GM23338 (cell line): ENCODE data around the gene CNBD2. TPM values are rescaled to one million over a fixed set of nuclear protein-coding genes. Genes with fewer than 3 reads are reported as not detected.

ENCODE experiments used
- ATAC-seq: fragments of 200-7000 bp; cut with Tn5 transposase; 3 replicates; pipeline ENCODE4 v1.9.1; 2020
- DNase-seq: peaks from one replicate; pipeline ENCODE4 v3.0.0-alpha.2; 2015; ENCODE audit warnings: low spot score
- H2AFZ ChIP-seq: fragments of 200-600 bp; sonication (generic); 2 replicates; pipeline ENCODE4 v1.8.0; 2016; ENCODE audit warnings: antibody characterized with exemption, mild to moderate bottlenecking, moderate library complexity
- H3F3A ChIP-seq: fragments of 200-600 bp; sonication (generic); replicated peaks from 2 replicates; pipeline ENCODE4 v1.8.0; 2017; ENCODE audit warnings: antibody characterized with exemption, mixed run types, low read depth
- H3K27ac ChIP-seq: fragments of 200-600 bp; sonication (generic); 2 replicates; pipeline ENCODE4 v1.6.1; 2016; ENCODE audit warnings: low read depth
- H3K27me3 ChIP-seq: fragments of 200-600 bp; sonication (generic); 2 replicates; pipeline ENCODE4 v1.8.0; 2016; ENCODE audit warnings: mild to moderate bottlenecking, mixed run types, moderate library complexity; ENCODE audit not compliant: insufficient read depth
- H3K36me3 ChIP-seq: fragments of 200-600 bp; sonication (generic); 2 replicates; pipeline ENCODE4 v1.8.0; 2016; ENCODE audit warnings: mild to moderate bottlenecking; ENCODE audit not compliant: insufficient read depth
- H3K4me1 ChIP-seq: fragments of 200-600 bp; sonication (generic); 2 replicates; pipeline ENCODE4 v1.8.0; 2016; ENCODE audit warnings: mild to moderate bottlenecking, moderate library complexity; ENCODE audit not compliant: insufficient read depth
- H3K4me2 ChIP-seq: fragments of 200-600 bp; sonication (generic); 2 replicates; pipeline ENCODE4 v1.7.1; 2017; ENCODE audit warnings: mixed run types
- H3K4me3 ChIP-seq: fragments of 200-600 bp; sonication (generic); 2 replicates; pipeline ENCODE4 v1.6.1; 2016; ENCODE audit warnings: mixed run types
- H3K79me2 ChIP-seq: fragments of 200-600 bp; sonication (generic); replicated peaks from 2 replicates; pipeline ENCODE4 v1.8.0; 2017; ENCODE audit warnings: mild to moderate bottlenecking; ENCODE audit not compliant: insufficient read depth
- H3K9me2 ChIP-seq: fragments of 200-600 bp; sonication (generic); 2 replicates; pipeline ENCODE4 v1.8.0; 2017; ENCODE audit not compliant: insufficient read depth
- H4K20me1 ChIP-seq: fragments of 200-600 bp; sonication (generic); replicated peaks from 2 replicates; pipeline ENCODE4 v1.8.0; 2017; ENCODE audit warnings: mild to moderate bottlenecking; ENCODE audit not compliant: insufficient read depth
- H3K27ac Mint-ChIP-seq: 2 replicates; pipeline ENCODE4 v1.8.0; 2020; ENCODE audit warnings: inconsistent platforms, mild to moderate bottlenecking, moderate library complexity, mixed read lengths
- H3K27me3 Mint-ChIP-seq: 3 replicates; pipeline ENCODE4 v1.8.0; 2022; ENCODE audit warnings: low read depth, mild to moderate bottlenecking, moderate library complexity, mixed read lengths, inconsistent platforms; ENCODE audit not compliant: insufficient read depth, poor library complexity
- H3K36me3 Mint-ChIP-seq: 3 replicates; pipeline ENCODE4 v1.8.0; 2021; ENCODE audit warnings: low read depth, mild to moderate bottlenecking, inconsistent platforms, moderate library complexity, mixed read lengths
- H3K4me1 Mint-ChIP-seq: 3 replicates; pipeline ENCODE4 v1.8.0; 2020; ENCODE audit warnings: mild to moderate bottlenecking, inconsistent platforms, mixed read lengths
- H3K4me3 Mint-ChIP-seq: 3 replicates; pipeline ENCODE4 v1.8.0; 2021; ENCODE audit warnings: moderate library complexity, mild to moderate bottlenecking, inconsistent platforms, mixed read lengths
- H3K9me3 Mint-ChIP-seq: 3 replicates; pipeline ENCODE4 v1.8.0; 2020; ENCODE audit warnings: moderate library complexity, mild to moderate bottlenecking, inconsistent platforms, mixed read lengths
- CREB1 ChIP-seq: fragments of 250-450 bp; sonication (Bioruptor Pico); IDR thresholded peaks from 2 replicates; pipeline ENCODE4 v1.5.0; 2020; ENCODE audit warnings: low read depth, mild to moderate bottlenecking, moderate library complexity
- EZH2phosphoT487 ChIP-seq: fragments of 200-600 bp; sonication (generic); IDR thresholded peaks from one replicate; pipeline ENCODE4 v1.8.1; 2018; ENCODE audit warnings: antibody characterized with exemption; ENCODE audit not compliant: unreplicated experiment
- NANOG ChIP-seq: IDR thresholded peaks from 2 replicates; pipeline ENCODE4 v1.6.1; 2016; ENCODE audit warnings: antibody characterized with exemption, borderline replicate concordance
- POLR2AphosphoS5 ChIP-seq: IDR thresholded peaks from 2 replicates; pipeline ENCODE4 v1.6.1; 2016; ENCODE audit warnings: antibody characterized with exemption, low read depth
- STAT1 ChIP-seq: IDR thresholded peaks from one replicate; pipeline ENCODE4 v1.6.1; 2016; ENCODE audit warnings: antibody characterized with exemption; ENCODE audit not compliant: unreplicated experiment
- ZNF114 ChIP-seq: fragments of 250-450 bp; sonication (Bioruptor Pico); IDR thresholded peaks from 2 replicates; pipeline ENCODE4 v1.5.0; 2020; ENCODE audit warnings: mild to moderate bottlenecking, moderate library complexity
- ZNF331 ChIP-seq: fragments of 250-450 bp; sonication (Bioruptor Pico); IDR thresholded peaks from 2 replicates; pipeline ENCODE4 v1.5.0; 2020; ENCODE audit warnings: low read depth, mild to moderate bottlenecking, moderate library complexity
- polyA plus RNA-seq: library from polyadenylated mRNA; unstranded; fragments of >200 nt; fragmentation: Nextera tagmentation; extraction: Ambion mirVana; gene quantifications from 2 replicates; pipeline ENCODE4 v1.2.1, GENCODE V29; 2016
- total RNA-seq: library from RNA; depleted of rRNA; stranded (reverse); fragments of >200 nt; shearing (Covaris generic); gene quantifications from 2 replicates; pipeline ENCODE4 v1.2.3, GENCODE V29; 2014
- TF ChIP-seq, protein P1 (sequence below): IDR thresholded peaks from 2 replicates; pipeline ENCODE4 v1.6.1; 2016; ENCODE audit warnings: antibody characterized with exemption
- TF ChIP-seq, protein P2 (sequence below), 2 experiments: fragments of 200-600 bp in 1 of 2; sonication (generic) in 1 of 2; conservative IDR thresholded peaks; 2 replicates each; pipeline versions ENCODE4 v1.5.1 to v1.6.1; 2016 to 2017; ENCODE audit warnings: antibody characterized with exemption in 2 of 2, low read depth in 2 of 2, mild to moderate bottlenecking in 2 of 2, moderate library complexity in 1 of 2
- TF ChIP-seq, protein P3 (sequence below): fragments of 250-450 bp; sonication (Bioruptor Pico); IDR thresholded peaks from 2 replicates; pipeline ENCODE4 v1.5.0; 2020; ENCODE audit warnings: mild to moderate bottlenecking, moderate library complexity

The CNBD2 gene
- total and polyA plus RNA-seq, 2 experiments from 2014 or later = 2.7 TPM; not detected in 1

DNA sequence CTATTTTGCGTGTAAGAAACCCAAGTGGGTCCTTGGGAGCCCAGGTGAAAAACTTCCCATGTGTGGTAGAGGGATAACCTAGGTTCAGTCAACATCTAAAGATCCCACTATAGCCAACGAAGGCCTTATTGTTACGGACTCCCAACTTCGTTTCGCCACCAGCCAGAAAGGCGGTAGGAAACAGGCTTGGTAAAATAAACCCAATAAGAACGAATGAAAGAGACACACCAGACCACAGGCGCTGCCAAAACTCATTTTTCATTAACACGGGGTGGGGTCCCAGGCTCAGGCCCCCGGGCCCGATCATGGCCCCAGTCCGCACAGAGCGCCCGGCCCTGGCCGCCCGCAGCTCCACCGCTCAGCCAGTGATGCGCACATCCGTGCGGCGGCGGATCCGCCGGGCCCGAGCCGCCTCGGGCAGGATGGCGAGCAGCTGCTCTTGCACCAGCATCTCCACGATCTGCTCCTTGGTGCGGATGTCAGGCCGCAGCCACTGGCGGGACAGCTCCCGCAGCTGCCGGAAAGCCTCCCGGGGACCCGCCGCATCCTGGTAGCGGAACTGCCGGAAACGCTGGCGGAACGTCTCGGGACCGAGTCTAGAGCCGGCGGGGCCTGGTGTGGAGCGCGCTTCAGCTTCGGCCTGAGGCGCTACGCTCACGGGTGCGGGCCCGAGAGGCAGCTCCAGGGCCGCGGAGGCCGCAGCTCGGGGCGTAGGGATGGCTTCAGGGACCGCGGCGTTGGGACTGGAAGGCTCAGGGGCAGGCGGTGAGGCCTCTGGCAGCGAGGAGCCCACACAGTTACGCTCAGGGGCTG is 14.8 kb upstream of the CNBD2 start (continued):
- TF ChIP-seq NANOG (no peak), STAT1 (no peak), ZNF331 (CRISPR knock-in tag) (no peak), ZNF114 (CRISPR knock-in tag) (no peak), POLR2AphosphoS5 (no peak), CREB1 (CRISPR knock-in tag) (no peak), EZH2phosphoT487 (no peak)
- TF ChIP-seq, protein P1, sequence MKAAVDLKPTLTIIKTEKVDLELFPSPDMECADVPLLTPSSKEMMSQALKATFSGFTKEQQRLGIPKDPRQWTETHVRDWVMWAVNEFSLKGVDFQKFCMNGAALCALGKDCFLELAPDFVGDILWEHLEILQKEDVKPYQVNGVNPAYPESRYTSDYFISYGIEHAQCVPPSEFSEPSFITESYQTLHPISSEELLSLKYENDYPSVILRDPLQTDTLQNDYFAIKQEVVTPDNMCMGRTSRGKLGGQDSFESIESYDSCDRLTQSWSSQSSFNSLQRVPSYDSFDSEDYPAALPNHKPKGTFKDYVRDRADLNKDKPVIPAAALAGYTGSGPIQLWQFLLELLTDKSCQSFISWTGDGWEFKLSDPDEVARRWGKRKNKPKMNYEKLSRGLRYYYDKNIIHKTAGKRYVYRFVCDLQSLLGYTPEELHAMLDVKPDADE = no peak
- TF ChIP-seq, protein P2, sequence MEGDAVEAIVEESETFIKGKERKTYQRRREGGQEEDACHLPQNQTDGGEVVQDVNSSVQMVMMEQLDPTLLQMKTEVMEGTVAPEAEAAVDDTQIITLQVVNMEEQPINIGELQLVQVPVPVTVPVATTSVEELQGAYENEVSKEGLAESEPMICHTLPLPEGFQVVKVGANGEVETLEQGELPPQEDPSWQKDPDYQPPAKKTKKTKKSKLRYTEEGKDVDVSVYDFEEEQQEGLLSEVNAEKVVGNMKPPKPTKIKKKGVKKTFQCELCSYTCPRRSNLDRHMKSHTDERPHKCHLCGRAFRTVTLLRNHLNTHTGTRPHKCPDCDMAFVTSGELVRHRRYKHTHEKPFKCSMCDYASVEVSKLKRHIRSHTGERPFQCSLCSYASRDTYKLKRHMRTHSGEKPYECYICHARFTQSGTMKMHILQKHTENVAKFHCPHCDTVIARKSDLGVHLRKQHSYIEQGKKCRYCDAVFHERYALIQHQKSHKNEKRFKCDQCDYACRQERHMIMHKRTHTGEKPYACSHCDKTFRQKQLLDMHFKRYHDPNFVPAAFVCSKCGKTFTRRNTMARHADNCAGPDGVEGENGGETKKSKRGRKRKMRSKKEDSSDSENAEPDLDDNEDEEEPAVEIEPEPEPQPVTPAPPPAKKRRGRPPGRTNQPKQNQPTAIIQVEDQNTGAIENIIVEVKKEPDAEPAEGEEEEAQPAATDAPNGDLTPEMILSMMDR (conservative IDR thresholded peaks at IDR 0.05; ENCODE audit: low read depth in 2 of 2) = no peak

DNA sequence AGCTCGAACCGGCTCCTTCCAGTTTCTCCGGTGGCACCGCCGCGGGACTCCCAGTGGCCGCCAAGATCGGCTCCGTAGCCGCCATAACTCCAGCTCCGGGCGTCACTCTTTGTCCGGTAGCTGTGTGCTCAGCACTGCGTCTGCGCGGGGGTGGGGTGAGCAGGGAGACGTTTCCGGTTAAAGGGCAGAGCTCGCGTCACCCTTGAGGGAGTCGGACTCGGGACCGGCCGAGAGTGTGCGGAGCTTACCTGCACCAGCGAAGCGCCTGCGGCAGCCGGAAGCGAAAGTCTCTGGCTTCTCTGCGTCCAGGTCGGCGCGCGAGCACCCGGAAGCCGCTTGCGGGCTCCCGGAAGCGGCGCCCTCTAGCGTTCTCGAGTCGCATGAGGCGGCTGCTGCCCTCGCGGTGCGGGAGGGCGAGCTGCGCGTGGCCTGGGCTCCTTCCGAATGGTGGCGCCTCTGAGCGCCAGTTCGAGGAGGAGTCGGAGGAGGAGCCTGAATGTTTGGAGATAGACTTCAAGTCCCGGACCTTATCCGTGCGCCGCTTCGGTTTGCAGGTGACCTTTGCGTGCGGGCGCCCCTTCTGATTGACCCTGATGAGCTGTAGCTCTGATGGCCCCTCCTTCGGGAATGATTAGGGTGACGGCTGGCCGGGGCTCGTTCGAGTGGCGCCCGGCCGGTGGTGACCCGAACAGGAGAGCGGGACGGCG is 14.0 kb upstream of the CNBD2 start, which contains the start of gene SCAND1:
SCAND1 (minus strand) TSS at position 303 of the 707 bp plus-strand sequence; CDS start at position 85, 218 bp downstream.
- Histone ChIP-seq H2AFZ (peak within 1 kb of the TSS; percentile 97), H3K9me2 (no peaks in the 10 kb centered on the region), H3K4me2 (peak within 1 kb of the TSS; percentile 95), H3K27me3 (no peaks in the 10 kb centered on the region), H3K79me2 (peaks cover 19% of the 10 kb centered on the region), H3K36me3 (no peaks in the 10 kb centered on the region), H3K4me3 (peak within 1 kb of the TSS; percentile 75), H3F3A (peaks cover 28% of the 10 kb centered on the region), H3K27ac (peak within 1 kb of the TSS; percentile 99), H4K20me1 (peaks cover 16% of the 10 kb centered on the region), H3K4me1 (peaks cover 14% of the 10 kb centered on the region; the same call in 1 of the 2 replicates)
- peak; percentile 89 for ATAC-seq
- Mint-ChIP-seq H3K27ac (peak within 1 kb of the TSS; percentile 99), H3K4me3 (peak within 1 kb of the TSS; percentile 98), H3K27me3 (peaks cover 15% of the 10 kb centered on the region), H3K4me1 (peaks cover 10% of the 10 kb centered on the region; the same call in 2 of the 3 replicates), H3K9me3 (no peaks in the 10 kb centered on the region; the same call in 2 of the 3 replicates), H3K36me3 (peaks cover 8% of the 10 kb centered on the region; the same call in 2 of the 3 replicates)
- DNase-seq = peak; percentile 99
- peak; percentile 83; the same call in 1 of the 2 replicates for TF ChIP-seq CREB1 (CRISPR knock-in tag)
- no peak for TF ChIP-seq ZNF114 (CRISPR knock-in tag)
- TF ChIP-seq NANOG = no peak
- TF ChIP-seq, protein P3, sequence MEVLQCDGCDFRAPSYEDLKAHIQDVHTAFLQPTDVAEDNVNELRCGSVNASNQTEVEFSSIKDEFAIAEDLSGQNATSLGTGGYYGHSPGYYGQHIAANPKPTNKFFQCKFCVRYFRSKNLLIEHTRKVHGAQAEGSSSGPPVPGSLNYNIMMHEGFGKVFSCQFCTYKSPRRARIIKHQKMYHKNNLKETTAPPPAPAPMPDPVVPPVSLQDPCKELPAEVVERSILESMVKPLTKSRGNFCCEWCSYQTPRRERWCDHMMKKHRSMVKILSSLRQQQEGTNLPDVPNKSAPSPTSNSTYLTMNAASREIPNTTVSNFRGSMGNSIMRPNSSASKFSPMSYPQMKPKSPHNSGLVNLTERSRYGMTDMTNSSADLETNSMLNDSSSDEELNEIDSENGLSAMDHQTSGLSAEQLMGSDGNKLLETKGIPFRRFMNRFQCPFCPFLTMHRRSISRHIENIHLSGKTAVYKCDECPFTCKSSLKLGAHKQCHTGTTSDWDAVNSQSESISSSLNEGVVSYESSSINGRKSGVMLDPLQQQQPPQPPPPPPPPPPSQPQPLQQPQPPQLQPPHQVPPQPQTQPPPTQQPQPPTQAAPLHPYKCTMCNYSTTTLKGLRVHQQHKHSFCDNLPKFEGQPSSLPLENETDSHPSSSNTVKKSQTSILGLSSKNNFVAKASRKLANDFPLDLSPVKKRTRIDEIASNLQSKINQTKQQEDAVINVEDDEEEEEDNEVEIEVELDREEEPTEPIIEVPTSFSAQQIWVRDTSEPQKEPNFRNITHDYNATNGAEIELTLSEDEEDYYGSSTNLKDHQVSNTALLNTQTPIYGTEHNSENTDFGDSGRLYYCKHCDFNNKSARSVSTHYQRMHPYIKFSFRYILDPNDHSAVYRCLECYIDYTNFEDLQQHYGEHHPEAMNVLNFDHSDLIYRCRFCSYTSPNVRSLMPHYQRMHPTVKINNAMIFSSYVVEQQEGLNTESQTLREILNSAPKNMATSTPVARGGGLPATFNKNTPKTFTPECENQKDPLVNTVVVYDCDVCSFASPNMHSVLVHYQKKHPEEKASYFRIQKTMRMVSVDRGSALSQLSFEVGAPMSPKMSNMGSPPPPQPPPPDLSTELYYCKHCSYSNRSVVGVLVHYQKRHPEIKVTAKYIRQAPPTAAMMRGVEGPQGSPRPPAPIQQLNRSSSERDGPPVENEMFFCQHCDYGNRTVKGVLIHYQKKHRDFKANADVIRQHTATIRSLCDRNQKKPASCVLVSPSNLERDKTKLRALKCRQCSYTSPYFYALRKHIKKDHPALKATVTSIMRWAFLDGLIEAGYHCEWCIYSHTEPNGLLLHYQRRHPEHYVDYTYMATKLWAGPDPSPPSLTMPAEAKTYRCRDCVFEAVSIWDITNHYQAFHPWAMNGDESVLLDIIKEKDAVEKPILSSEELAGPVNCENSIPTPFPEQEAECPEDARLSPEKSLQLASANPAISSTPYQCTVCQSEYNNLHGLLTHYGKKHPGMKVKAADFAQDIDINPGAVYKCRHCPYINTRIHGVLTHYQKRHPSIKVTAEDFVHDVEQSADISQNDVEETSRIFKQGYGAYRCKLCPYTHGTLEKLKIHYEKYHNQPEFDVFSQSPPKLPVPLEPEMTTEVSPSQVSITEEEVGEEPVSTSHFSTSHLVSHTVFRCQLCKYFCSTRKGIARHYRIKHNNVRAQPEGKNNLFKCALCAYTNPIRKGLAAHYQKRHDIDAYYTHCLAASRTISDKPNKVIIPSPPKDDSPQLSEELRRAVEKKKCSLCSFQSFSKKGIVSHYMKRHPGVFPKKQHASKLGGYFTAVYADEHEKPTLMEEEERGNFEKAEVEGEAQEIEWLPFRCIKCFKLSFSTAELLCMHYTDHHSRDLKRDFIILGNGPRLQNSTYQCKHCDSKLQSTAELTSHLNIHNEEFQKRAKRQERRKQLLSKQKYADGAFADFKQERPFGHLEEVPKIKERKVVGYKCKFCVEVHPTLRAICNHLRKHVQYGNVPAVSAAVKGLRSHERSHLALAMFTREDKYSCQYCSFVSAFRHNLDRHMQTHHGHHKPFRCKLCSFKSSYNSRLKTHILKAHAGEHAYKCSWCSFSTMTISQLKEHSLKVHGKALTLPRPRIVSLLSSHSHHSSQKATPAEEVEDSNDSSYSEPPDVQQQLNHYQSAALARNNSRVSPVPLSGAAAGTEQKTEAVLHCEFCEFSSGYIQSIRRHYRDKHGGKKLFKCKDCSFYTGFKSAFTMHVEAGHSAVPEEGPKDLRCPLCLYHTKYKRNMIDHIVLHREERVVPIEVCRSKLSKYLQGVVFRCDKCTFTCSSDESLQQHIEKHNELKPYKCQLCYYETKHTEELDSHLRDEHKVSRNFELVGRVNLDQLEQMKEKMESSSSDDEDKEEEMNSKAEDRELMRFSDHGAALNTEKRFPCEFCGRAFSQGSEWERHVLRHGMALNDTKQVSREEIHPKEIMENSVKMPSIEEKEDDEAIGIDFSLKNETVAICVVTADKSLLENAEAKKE (CRISPR knock-in tag) = no peak
